Neural cell (in vitro differentiated cells): ENCODE data around the gene ANGPTL8. TPM values are rescaled to one million over a fixed set of nuclear protein-coding genes. Genes with fewer than 3 reads are reported as not detected.

ENCODE experiments used
- H2AFZ ChIP-seq: fragments of 200-600, 300-800 bp; sonication (generic), shearing (Covaris generic); 2 replicates; pipeline ENCODE4 v1.6.0; 2014; ENCODE audit warnings: low read depth, mild to moderate bottlenecking, antibody characterized with exemption, low read length, moderate library complexity
- H3F3A ChIP-seq: fragments of 200-600 bp; shearing (Covaris generic); 2 replicates; pipeline ENCODE4 v1.6.1; 2016; ENCODE audit warnings: mild to moderate bottlenecking, moderate library complexity, mixed read lengths, antibody characterized with exemption, low read length; ENCODE audit not compliant: insufficient read depth, poor library complexity, severe bottlenecking
- H3K27ac ChIP-seq: fragments of 200-600, 300-800 bp; sonication (generic), shearing (Covaris generic); 2 replicates; pipeline ENCODE4 v1.5.1; 2014; ENCODE audit warnings: mild to moderate bottlenecking, low read length, moderate library complexity
- H3K27me3 ChIP-seq: fragments of 300-800, 200-600 bp; sonication (generic), shearing (Covaris generic); 2 replicates; pipeline ENCODE4 v1.6.0; 2014; ENCODE audit warnings: mild to moderate bottlenecking, low read depth, low read length, moderate library complexity; ENCODE audit not compliant: insufficient read depth
- H3K36me3 ChIP-seq: fragments of 300-800, 200-600 bp; sonication (generic), shearing (Covaris generic); 2 replicates; pipeline ENCODE4 v1.5.1; 2014; ENCODE audit warnings: mild to moderate bottlenecking, antibody characterized with exemption, low read length, moderate library complexity; ENCODE audit not compliant: insufficient read depth
- H3K4me2 ChIP-seq: fragments of 300-800, 200-600 bp; sonication (generic), shearing (Covaris generic); 2 replicates; pipeline ENCODE4 v1.6.0; 2014; ENCODE audit warnings: mild to moderate bottlenecking, low read length
- H3K4me3 ChIP-seq: fragments of 300-800, 200-600 bp; sonication (generic), shearing (Covaris generic); 2 replicates; pipeline ENCODE4 v1.5.1; 2014; ENCODE audit warnings: mild to moderate bottlenecking, low read length, moderate library complexity
- H3K79me2 ChIP-seq: fragments of 200-600 bp; shearing (Covaris generic); replicated peaks from 2 replicates; pipeline ENCODE4 v1.6.0; 2014; ENCODE audit warnings: mild to moderate bottlenecking, low read length, moderate library complexity; ENCODE audit not compliant: insufficient read depth
- H3K9ac ChIP-seq: fragments of 300-800, 200-600 bp; sonication (generic), shearing (Covaris generic); 2 replicates; pipeline ENCODE4 v1.6.1; 2016; ENCODE audit warnings: mild to moderate bottlenecking, low read length, mixed read lengths
- H3K9me2 ChIP-seq: fragments of 200-600 bp; shearing (Covaris generic); 2 replicates; pipeline ENCODE4 v1.6.1; 2016; ENCODE audit warnings: mild to moderate bottlenecking, low read length, mixed read lengths; ENCODE audit not compliant: insufficient read depth
- H3K9me3 ChIP-seq: fragments of 200-600, 300-800 bp; sonication (generic), shearing (Covaris generic); 2 replicates; pipeline ENCODE4 v1.6.1; 2016; ENCODE audit warnings: mild to moderate bottlenecking, mixed run types, low read length, moderate library complexity, mixed read lengths
- H4K20me1 ChIP-seq: fragments of 200-600 bp; shearing (Covaris generic); 2 replicates; pipeline ENCODE4 v1.6.1; 2016; ENCODE audit warnings: mild to moderate bottlenecking, mixed run types; ENCODE audit not compliant: insufficient read depth
- CTCF ChIP-seq: fragments of 450-650 bp; IDR thresholded peaks from 2 replicates; pipeline ENCODE4 v1.5.1; 2014; ENCODE audit warnings: antibody characterized with exemption, mild to moderate bottlenecking, moderate library complexity; ENCODE audit not compliant: poor library complexity, severe bottlenecking
- EP300 ChIP-seq: fragments of 450-650 bp; conservative IDR thresholded peaks from 2 replicates; pipeline ENCODE4 v1.6.1; 2014; ENCODE audit warnings: antibody characterized with exemption, mild to moderate bottlenecking, moderate library complexity; ENCODE audit not compliant: poor library complexity, severe bottlenecking
- EZH2 ChIP-seq: fragments of 200-600, 300-800 bp; shearing (Covaris generic), sonication (generic); IDR thresholded peaks from 2 replicates; pipeline ENCODE4 v1.6.1; 2014; ENCODE audit warnings: antibody characterized with exemption, low read length, borderline replicate concordance, mild to moderate bottlenecking; ENCODE audit not compliant: insufficient read depth, poor library complexity, severe bottlenecking
- MXI1 ChIP-seq: fragments of 450-650 bp; conservative IDR thresholded peaks from 2 replicates; pipeline ENCODE4 v1.6.1; 2014; ENCODE audit warnings: antibody characterized with exemption, mild to moderate bottlenecking; ENCODE audit not compliant: poor library complexity, severe bottlenecking
- POLR2AphosphoS5 ChIP-seq: IDR thresholded peaks from 2 replicates; pipeline ENCODE4 v1.6.1; 2012
- RAD21 ChIP-seq: fragments of 450-650 bp; conservative IDR thresholded peaks from 2 replicates; pipeline ENCODE4 v1.6.1; 2014; ENCODE audit warnings: antibody characterized with exemption, mild to moderate bottlenecking, moderate library complexity
- REST ChIP-seq: IDR thresholded peaks from 2 replicates; pipeline ENCODE4 v1.6.1; 2012; ENCODE audit warnings: borderline replicate concordance
- TAF1 ChIP-seq: IDR thresholded peaks from 2 replicates; pipeline ENCODE4 v1.6.1; 2012; ENCODE audit warnings: low read depth
- polyA plus RNA-seq: library from polyadenylated mRNA; depleted of rRNA; stranded (reverse); fragments of >200 nt; gene quantifications from 2 replicates; pipeline ENCODE4 v1.2.3, GENCODE V29; 2014

Gene ANGPTL8
- polyA plus RNA-seq, 1 donor from 2014 or later, result not detected

GRCh38 chr19:11238041-11238440, 1.4 kb upstream of the ANGPTL8 start:
- H3K36me3 ChIP-seq, result no peaks in the 10 kb centered on the region
- TF ChIP-seq RAD21 (no peak), MXI1 (no peak), POLR2AphosphoS5 (no peak), EZH2 (no peak), TAF1 (no peak)
- no peaks in the 10 kb centered on the region for H3K9me2 ChIP-seq
- H3K9ac ChIP-seq, result no peak overlapping the region
- H3K9me3 ChIP-seq, result no peaks in the 10 kb centered on the region
- H3K27ac ChIP-seq, result no peak overlapping the region
- H3K4me2 ChIP-seq, result no peak overlapping the region
- H3K79me2 ChIP-seq, result no peaks in the 10 kb centered on the region
- H3F3A ChIP-seq, result no peaks in the 10 kb centered on the region
- no peak overlapping the region for H3K4me3 ChIP-seq
- no peaks in the 10 kb centered on the region for H3K27me3 ChIP-seq
- H4K20me1 ChIP-seq, result no peaks in the 10 kb centered on the region
- H2AFZ ChIP-seq, result no peak overlapping the region

- no peaks in the 10 kb centered on the region for H3K36me3 ChIP-seq
- H3K4me3 ChIP-seq, result no peak overlapping the region
- no peak overlapping the region for H3K4me2 ChIP-seq
- no peak overlapping the region for H2AFZ ChIP-seq
- no peaks in the 10 kb centered on the region for H3K9me3 ChIP-seq
- H3K9ac ChIP-seq, result no peak overlapping the region
- no peaks in the 10 kb centered on the region for H3K79me2 ChIP-seq
- H3K27me3 ChIP-seq, result no peaks in the 10 kb centered on the region
- no peak for TF ChIP-seq REST
- TF ChIP-seq EZH2, result no peak
- no peak for TF ChIP-seq TAF1
- no peaks in the 10 kb centered on the region for H3F3A ChIP-seq
- H3K27ac ChIP-seq, result no peak overlapping the region
- no peaks in the 10 kb centered on the region for H4K20me1 ChIP-seq
- H3K9me2 ChIP-seq, result no peaks in the 10 kb centered on the region
Measured at GRCh38 chr19:11238781-11239376, 540 bp upstream of the ANGPTL8 start.

- H3K79me2 ChIP-seq, result no peaks in the 10 kb centered on the region
- TF ChIP-seq CTCF, result no peak
- no peak for TF ChIP-seq EZH2
- no peak for TF ChIP-seq REST
- no peak for TF ChIP-seq EP300
- no peak for TF ChIP-seq POLR2AphosphoS5
- TF ChIP-seq TAF1, result no peak
- no peak overlapping the region for H3K9ac ChIP-seq
- no peaks in the 10 kb centered on the region for H3K9me2 ChIP-seq
- no peak overlapping the region for H3K4me2 ChIP-seq
- H3K4me3 ChIP-seq, result no peak overlapping the region
- H2AFZ ChIP-seq, result no peak overlapping the region
- no peaks in the 10 kb centered on the region for H3K27me3 ChIP-seq
- no peak overlapping the region for H3K27ac ChIP-seq
- no peaks in the 10 kb centered on the region for H3K36me3 ChIP-seq
- H3K9me3 ChIP-seq, result no peaks in the 10 kb centered on the region
- no peaks in the 10 kb centered on the region for H3F3A ChIP-seq
- no peaks in the 10 kb centered on the region for H4K20me1 ChIP-seq
Measured at GRCh38 chr19:11240008-11240444, 607 bp downstream of the ANGPTL8 start.
